ENCODE data around the gene ABHD12.

DNA sequence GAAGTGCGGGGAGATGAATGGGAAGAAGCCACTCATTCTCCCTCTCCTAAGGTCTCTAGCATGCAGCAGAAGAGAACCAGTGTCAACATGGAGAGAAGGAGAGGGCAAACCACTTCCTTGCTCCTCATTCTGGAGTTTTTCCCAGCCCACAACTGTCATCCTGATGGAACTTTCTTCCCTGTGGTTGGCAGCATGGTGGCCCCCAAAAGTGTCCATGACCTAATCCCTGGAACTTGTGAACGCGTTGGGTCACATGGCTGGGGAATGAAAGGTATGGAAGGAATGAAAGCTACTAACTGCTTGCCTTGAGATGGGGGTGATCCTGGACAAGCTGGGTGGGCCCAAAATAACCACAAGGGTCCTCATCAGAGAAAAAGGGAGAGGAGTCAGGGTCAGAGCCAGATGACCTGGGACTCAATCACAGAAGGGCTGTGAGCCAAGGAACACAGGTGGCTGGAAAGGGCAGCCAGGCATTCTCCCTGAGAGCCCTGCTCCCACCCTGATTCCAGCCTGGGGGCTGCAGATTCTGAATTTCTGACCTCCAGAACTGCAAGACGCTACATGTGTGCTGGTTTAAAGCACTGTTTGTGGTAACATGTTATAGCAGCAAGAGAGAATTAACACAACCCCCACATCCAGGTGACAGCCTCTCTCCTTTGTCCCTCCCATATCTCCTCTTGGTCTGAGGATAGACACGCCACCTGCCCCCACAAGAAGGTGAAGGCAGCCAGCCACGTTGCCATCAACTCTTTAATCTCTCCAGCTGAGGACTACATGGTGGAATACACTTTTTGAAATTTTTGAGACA, 79.5 kb downstream of the ABHD12 start:
- TF ChIP-seq, protein P1, sequence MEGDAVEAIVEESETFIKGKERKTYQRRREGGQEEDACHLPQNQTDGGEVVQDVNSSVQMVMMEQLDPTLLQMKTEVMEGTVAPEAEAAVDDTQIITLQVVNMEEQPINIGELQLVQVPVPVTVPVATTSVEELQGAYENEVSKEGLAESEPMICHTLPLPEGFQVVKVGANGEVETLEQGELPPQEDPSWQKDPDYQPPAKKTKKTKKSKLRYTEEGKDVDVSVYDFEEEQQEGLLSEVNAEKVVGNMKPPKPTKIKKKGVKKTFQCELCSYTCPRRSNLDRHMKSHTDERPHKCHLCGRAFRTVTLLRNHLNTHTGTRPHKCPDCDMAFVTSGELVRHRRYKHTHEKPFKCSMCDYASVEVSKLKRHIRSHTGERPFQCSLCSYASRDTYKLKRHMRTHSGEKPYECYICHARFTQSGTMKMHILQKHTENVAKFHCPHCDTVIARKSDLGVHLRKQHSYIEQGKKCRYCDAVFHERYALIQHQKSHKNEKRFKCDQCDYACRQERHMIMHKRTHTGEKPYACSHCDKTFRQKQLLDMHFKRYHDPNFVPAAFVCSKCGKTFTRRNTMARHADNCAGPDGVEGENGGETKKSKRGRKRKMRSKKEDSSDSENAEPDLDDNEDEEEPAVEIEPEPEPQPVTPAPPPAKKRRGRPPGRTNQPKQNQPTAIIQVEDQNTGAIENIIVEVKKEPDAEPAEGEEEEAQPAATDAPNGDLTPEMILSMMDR (IDR thresholded peaks at IDR 0.05) = no peak
- TF ChIP-seq POLR2A (IDR thresholded peaks at IDR 0.05) = no peak
